Esophagus squamous epithelium (tissue), 5 donors: Measurements from ENCODE around the gene TTC32. TPM values are rescaled to one million over a fixed set of nuclear protein-coding genes. Genes with fewer than 3 reads are reported as not detected.
A peak's percentile ranks its signal among the peaks of the same experiment; 100 is the strongest.

Experiments used
- DNase-seq: peaks from one replicate; lab custom pipeline; 2025; lab: John Stamatoyannopoulos, UW
- H3K27ac ChIP-seq, 4 donors: fragments of 200-600 bp; sonication (generic); one replicate each; pipeline ENCODE4 v1.5.1; 2016 to 2019; ENCODE audit warnings: mild to moderate bottlenecking in 1 of 4
- H3K27me3 ChIP-seq, 4 donors: fragments of 200-600 bp; sonication (generic); 1 replicate in 3 of 4; 2 replicates in 1 of 4; pipeline versions ENCODE4 v1.5.1 to v1.6.0; 2017 to 2021; ENCODE audit warnings: antibody characterized with exemption in 1 of 4
- H3K36me3 ChIP-seq, 3 donors: fragments of 200-600 bp; sonication (generic); one replicate each; pipeline ENCODE4 v1.5.1; 2016 to 2019
- H3K4me1 ChIP-seq, 3 donors: fragments of 200-600 bp; sonication (generic); one replicate each; pipeline ENCODE4 v1.5.1; 2017 to 2019
- H3K4me3 ChIP-seq, 4 donors: fragments of 200-600 bp; sonication (generic); 1 replicate in 3 of 4; 2 replicates in 1 of 4; pipeline ENCODE4 v1.5.1; 2016 to 2019; ENCODE audit warnings: mild to moderate bottlenecking in 2 of 4, moderate library complexity in 1 of 4
- H3K9me3 ChIP-seq, 3 donors: fragments of 200-600 bp; sonication (generic); one replicate each; pipeline ENCODE4 v1.5.1; 2016 to 2019
- POLR2A ChIP-seq, 4 donors: fragments of 450-650 bp; IDR thresholded peaks; one replicate each; pipeline ENCODE4 v1.6.1; 2017; ENCODE audit warnings: antibody characterized with exemption in 4 of 4, mild to moderate bottlenecking in 4 of 4, moderate library complexity in 3 of 4
- WGBS, 2 donors: methylation state at CpG; one replicate each; pipeline ENCODE4 v1.1.5; 2018; 5-methylcytosine and 5-hydroxymethylcytosine counted together
- intact Hi-C: fragments of 100-400 bp; cut with DNase I; formaldehyde crosslinking; loops from one replicate; pipeline ENCODE4 v1.15.0; 2022
- total RNA-seq, 4 donors: library from RNA; depleted of rRNA; stranded (reverse); fragments of >200 nt; gene quantifications; one replicate each; pipeline ENCODE4 v1.1.0, GENCODE V29; 2016
- TF ChIP-seq, protein P1 (sequence below), 6 experiments: fragments of 450-650 bp in 4 of 6; fragments of 200-600 bp in 2 of 6; sonication (generic) in 2 of 6; IDR thresholded peaks; one replicate each; pipeline ENCODE4 v1.5.1; 2016 to 2019; ENCODE audit warnings: antibody characterized with exemption in 6 of 6, mild to moderate bottlenecking in 4 of 6, moderate library complexity in 4 of 6
- donor health status: DM: yes; HTN: yes; CAD: no.

Gene TTC32
- total RNA-seq, 4 donors from 2014 or later, result 5.2 to 15.8 (median 7.2) TPM

GRCh38 chr2:19860022-19860421, 41.8 kb downstream of the TTC32 start:
- peak overlapping the region in 2 of 4 donors; percentile 33 to 52 for H3K27ac ChIP-seq
- WGBS, 2 donors, result 50 to 56% methylated on average over 4 to 6 of the region's 6 CpGs
- intact Hi-C loops, result loop anchor here (5.0 to 10.0 kb wide), 3 partner anchors 495 to 1338 kb away; no protein-coding TSS in a partner anchor
- no peaks in the 10 kb centered on the region for H3K9me3 ChIP-seq
- H3K27me3 ChIP-seq, result no peaks in the 10 kb centered on the region
- H3K4me3 ChIP-seq, result no peak overlapping the region
- peaks cover 4 to 47% (median 14%) of the 10 kb centered on the region in 3 donors for H3K4me1 ChIP-seq
- H3K36me3 ChIP-seq, result no peaks in the 10 kb centered on the region
- DNase-seq, result no peak
- TF ChIP-seq, protein P1, sequence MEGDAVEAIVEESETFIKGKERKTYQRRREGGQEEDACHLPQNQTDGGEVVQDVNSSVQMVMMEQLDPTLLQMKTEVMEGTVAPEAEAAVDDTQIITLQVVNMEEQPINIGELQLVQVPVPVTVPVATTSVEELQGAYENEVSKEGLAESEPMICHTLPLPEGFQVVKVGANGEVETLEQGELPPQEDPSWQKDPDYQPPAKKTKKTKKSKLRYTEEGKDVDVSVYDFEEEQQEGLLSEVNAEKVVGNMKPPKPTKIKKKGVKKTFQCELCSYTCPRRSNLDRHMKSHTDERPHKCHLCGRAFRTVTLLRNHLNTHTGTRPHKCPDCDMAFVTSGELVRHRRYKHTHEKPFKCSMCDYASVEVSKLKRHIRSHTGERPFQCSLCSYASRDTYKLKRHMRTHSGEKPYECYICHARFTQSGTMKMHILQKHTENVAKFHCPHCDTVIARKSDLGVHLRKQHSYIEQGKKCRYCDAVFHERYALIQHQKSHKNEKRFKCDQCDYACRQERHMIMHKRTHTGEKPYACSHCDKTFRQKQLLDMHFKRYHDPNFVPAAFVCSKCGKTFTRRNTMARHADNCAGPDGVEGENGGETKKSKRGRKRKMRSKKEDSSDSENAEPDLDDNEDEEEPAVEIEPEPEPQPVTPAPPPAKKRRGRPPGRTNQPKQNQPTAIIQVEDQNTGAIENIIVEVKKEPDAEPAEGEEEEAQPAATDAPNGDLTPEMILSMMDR (IDR thresholded peaks at IDR 0.05), result no peak
- no peak for TF ChIP-seq POLR2A (IDR thresholded peaks at IDR 0.05)

DNA sequence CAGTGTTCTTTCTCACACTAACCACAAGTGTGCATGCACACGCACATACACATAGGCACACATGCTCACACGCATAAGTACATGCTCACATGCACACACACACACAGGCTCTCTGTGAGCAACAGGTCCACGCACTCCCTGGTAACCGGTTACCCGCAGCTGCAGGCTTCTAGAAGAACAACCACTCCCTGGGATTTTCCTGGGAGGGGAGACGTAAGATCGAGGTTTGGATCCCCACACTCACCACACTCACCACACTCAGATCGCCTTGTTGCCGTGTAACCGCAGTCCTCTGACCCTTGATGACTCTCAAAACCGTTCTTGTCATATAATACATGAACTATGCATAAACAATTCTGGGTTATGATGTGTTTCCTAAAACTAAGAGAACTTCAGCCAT, 42.2 kb downstream of the TTC32 start:
- 85 to 86% methylated on average over 9 to 11 of the region's 11 CpGs for WGBS, 2 donors
- intact Hi-C loops, result no loop called here
- Histone ChIP-seq H3K36me3 (no peaks in the 10 kb centered on the region), H3K9me3 (no peaks in the 10 kb centered on the region), H3K27me3 (no peaks in the 10 kb centered on the region), H3K4me1 (peaks cover 4 to 47% (median 14%) of the 10 kb centered on the region in 3 donors), H3K27ac (peak overlapping the region in 2 of 4 donors; percentile 33 to 52), H3K4me3 (no peak overlapping the region)
- DNase-seq, result no peak
- TF ChIP-seq, protein P1 (IDR thresholded peaks at IDR 0.05), result no peak
- no peak for TF ChIP-seq POLR2A (IDR thresholded peaks at IDR 0.05)

- H3K27ac ChIP-seq, result no peak overlapping the region
- no peak overlapping the region for H3K4me3 ChIP-seq
- no peak for TF ChIP-seq POLR2A (IDR thresholded peaks at IDR 0.05)
- TF ChIP-seq, protein P1 (IDR thresholded peaks at IDR 0.05), result no peak
- no peak for DNase-seq
- H3K4me1 ChIP-seq, result peaks cover 0 to 36% (median 9%) of the 10 kb centered on the region in 3 donors
- no peaks in the 10 kb centered on the region for H3K27me3 ChIP-seq
- 61 to 80% methylated on average over 3 to 10 of the region's 15 CpGs for WGBS, 2 donors
- intact Hi-C loops, result no loop called here
- no peaks in the 10 kb centered on the region for H3K36me3 ChIP-seq
- no peaks in the 10 kb centered on the region for H3K9me3 ChIP-seq
Measured at GRCh38 chr2:19857806-19858205, 44.0 kb downstream of the TTC32 start.

- 56 to 79% methylated on average over 6 to 7 of the region's 7 CpGs for WGBS, 2 donors
- H3K4me1 ChIP-seq, result peaks cover 0 to 30% (median 9%) of the 10 kb centered on the region in 3 donors
- H3K36me3 ChIP-seq, result no peaks in the 10 kb centered on the region
- H3K27me3 ChIP-seq, result no peaks in the 10 kb centered on the region
- intact Hi-C loops, result no loop called here
- no peaks in the 10 kb centered on the region for H3K9me3 ChIP-seq
- no peak for DNase-seq
- no peak overlapping the region for H3K4me3 ChIP-seq
- no peak for TF ChIP-seq POLR2A (IDR thresholded peaks at IDR 0.05)
- H3K27ac ChIP-seq, result no peak overlapping the region
Measured at GRCh38 chr2:19857100-19857499, 44.7 kb downstream of the TTC32 start.

GRCh38 chr2:19855542-19856431, 46.0 kb downstream of the TTC32 start:
- no peak for DNase-seq
- Histone ChIP-seq H3K4me3 (no peak overlapping the region), H3K27me3 (no peaks in the 10 kb centered on the region), H3K4me1 (peaks cover 0 to 18% (median 5%) of the 10 kb centered on the region in 3 donors), H3K9me3 (no peaks in the 10 kb centered on the region), H3K36me3 (no peaks in the 10 kb centered on the region), H3K27ac (peak overlapping the region; percentile 9 to 66 (median 32))
- intact Hi-C loops, result no loop called here
- TF ChIP-seq, protein P1 (IDR thresholded peaks at IDR 0.05), result no peak
- no peak for TF ChIP-seq POLR2A (IDR thresholded peaks at IDR 0.05)
- WGBS, 2 donors, result 78 to 79% methylated on average over 10 to 14 of the region's 15 CpGs
